GM23338 (cell line): ENCODE results near the gene PLXNA2. TPM values are rescaled to one million over a fixed set of nuclear protein-coding genes. Genes with fewer than 3 reads are reported as not detected.

Experiments used
- ATAC-seq: fragments of 200-7000 bp; cut with Tn5 transposase; 3 replicates; pipeline ENCODE4 v1.9.1; 2020
- DNase-seq: peaks from one replicate; pipeline ENCODE4 v3.0.0-alpha.2; 2015; ENCODE audit warnings: low spot score
- H2AFZ ChIP-seq: fragments of 200-600 bp; sonication (generic); 2 replicates; pipeline ENCODE4 v1.8.0; 2016; ENCODE audit warnings: antibody characterized with exemption, mild to moderate bottlenecking, moderate library complexity
- H3F3A ChIP-seq: fragments of 200-600 bp; sonication (generic); replicated peaks from 2 replicates; pipeline ENCODE4 v1.8.0; 2017; ENCODE audit warnings: antibody characterized with exemption, mixed run types, low read depth
- H3K27ac ChIP-seq: fragments of 200-600 bp; sonication (generic); 2 replicates; pipeline ENCODE4 v1.6.1; 2016; ENCODE audit warnings: low read depth
- H3K27me3 ChIP-seq: fragments of 200-600 bp; sonication (generic); 2 replicates; pipeline ENCODE4 v1.8.0; 2016; ENCODE audit warnings: mild to moderate bottlenecking, mixed run types, moderate library complexity; ENCODE audit not compliant: insufficient read depth
- H3K36me3 ChIP-seq: fragments of 200-600 bp; sonication (generic); 2 replicates; pipeline ENCODE4 v1.8.0; 2016; ENCODE audit warnings: mild to moderate bottlenecking; ENCODE audit not compliant: insufficient read depth
- H3K4me1 ChIP-seq: fragments of 200-600 bp; sonication (generic); 2 replicates; pipeline ENCODE4 v1.8.0; 2016; ENCODE audit warnings: mild to moderate bottlenecking, moderate library complexity; ENCODE audit not compliant: insufficient read depth
- H3K4me2 ChIP-seq: fragments of 200-600 bp; sonication (generic); 2 replicates; pipeline ENCODE4 v1.7.1; 2017; ENCODE audit warnings: mixed run types
- H3K4me3 ChIP-seq: fragments of 200-600 bp; sonication (generic); 2 replicates; pipeline ENCODE4 v1.6.1; 2016; ENCODE audit warnings: mixed run types
- H3K79me2 ChIP-seq: fragments of 200-600 bp; sonication (generic); replicated peaks from 2 replicates; pipeline ENCODE4 v1.8.0; 2017; ENCODE audit warnings: mild to moderate bottlenecking; ENCODE audit not compliant: insufficient read depth
- H3K9me2 ChIP-seq: fragments of 200-600 bp; sonication (generic); 2 replicates; pipeline ENCODE4 v1.8.0; 2017; ENCODE audit not compliant: insufficient read depth
- H4K20me1 ChIP-seq: fragments of 200-600 bp; sonication (generic); replicated peaks from 2 replicates; pipeline ENCODE4 v1.8.0; 2017; ENCODE audit warnings: mild to moderate bottlenecking; ENCODE audit not compliant: insufficient read depth
- H3K27ac Mint-ChIP-seq: 2 replicates; pipeline ENCODE4 v1.8.0; 2020; ENCODE audit warnings: inconsistent platforms, mild to moderate bottlenecking, moderate library complexity, mixed read lengths
- H3K27me3 Mint-ChIP-seq: 3 replicates; pipeline ENCODE4 v1.8.0; 2022; ENCODE audit warnings: low read depth, mild to moderate bottlenecking, moderate library complexity, mixed read lengths, inconsistent platforms; ENCODE audit not compliant: insufficient read depth, poor library complexity
- H3K36me3 Mint-ChIP-seq: 3 replicates; pipeline ENCODE4 v1.8.0; 2021; ENCODE audit warnings: low read depth, mild to moderate bottlenecking, inconsistent platforms, moderate library complexity, mixed read lengths
- H3K4me1 Mint-ChIP-seq: 3 replicates; pipeline ENCODE4 v1.8.0; 2020; ENCODE audit warnings: mild to moderate bottlenecking, inconsistent platforms, mixed read lengths
- H3K4me3 Mint-ChIP-seq: 3 replicates; pipeline ENCODE4 v1.8.0; 2021; ENCODE audit warnings: moderate library complexity, mild to moderate bottlenecking, inconsistent platforms, mixed read lengths
- H3K9me3 Mint-ChIP-seq: 3 replicates; pipeline ENCODE4 v1.8.0; 2020; ENCODE audit warnings: moderate library complexity, mild to moderate bottlenecking, inconsistent platforms, mixed read lengths
- CREB1 ChIP-seq: fragments of 250-450 bp; sonication (Bioruptor Pico); IDR thresholded peaks from 2 replicates; pipeline ENCODE4 v1.5.0; 2020; ENCODE audit warnings: low read depth, mild to moderate bottlenecking, moderate library complexity
- EZH2 ChIP-seq: fragments of 200-600 bp; sonication (generic); IDR thresholded peaks from one replicate; pipeline ENCODE4 v1.8.0; 2017; ENCODE audit warnings: antibody characterized with exemption, mild to moderate bottlenecking, low read depth; ENCODE audit not compliant: unreplicated experiment
- EZH2phosphoT487 ChIP-seq: fragments of 200-600 bp; sonication (generic); IDR thresholded peaks from one replicate; pipeline ENCODE4 v1.8.1; 2018; ENCODE audit warnings: antibody characterized with exemption; ENCODE audit not compliant: unreplicated experiment
- JUNB ChIP-seq: IDR thresholded peaks from one replicate; pipeline ENCODE4 v1.6.1; 2016; ENCODE audit warnings: antibody characterized with exemption; ENCODE audit not compliant: unreplicated experiment
- NANOG ChIP-seq: IDR thresholded peaks from 2 replicates; pipeline ENCODE4 v1.6.1; 2016; ENCODE audit warnings: antibody characterized with exemption, borderline replicate concordance
- POLR2AphosphoS5 ChIP-seq: IDR thresholded peaks from 2 replicates; pipeline ENCODE4 v1.6.1; 2016; ENCODE audit warnings: antibody characterized with exemption, low read depth
- STAT1 ChIP-seq: IDR thresholded peaks from one replicate; pipeline ENCODE4 v1.6.1; 2016; ENCODE audit warnings: antibody characterized with exemption; ENCODE audit not compliant: unreplicated experiment
- ZNF114 ChIP-seq: fragments of 250-450 bp; sonication (Bioruptor Pico); IDR thresholded peaks from 2 replicates; pipeline ENCODE4 v1.5.0; 2020; ENCODE audit warnings: mild to moderate bottlenecking, moderate library complexity
- ZNF331 ChIP-seq: fragments of 250-450 bp; sonication (Bioruptor Pico); IDR thresholded peaks from 2 replicates; pipeline ENCODE4 v1.5.0; 2020; ENCODE audit warnings: low read depth, mild to moderate bottlenecking, moderate library complexity
- polyA plus RNA-seq: library from polyadenylated mRNA; unstranded; fragments of >200 nt; fragmentation: Nextera tagmentation; extraction: Ambion mirVana; gene quantifications from 2 replicates; pipeline ENCODE4 v1.2.1, GENCODE V29; 2016
- total RNA-seq: library from RNA; depleted of rRNA; stranded (reverse); fragments of >200 nt; shearing (Covaris generic); gene quantifications from 2 replicates; pipeline ENCODE4 v1.2.3, GENCODE V29; 2014
- TF ChIP-seq, protein P1 (sequence below), 2 experiments: fragments of 200-600 bp in 1 of 2; sonication (generic) in 1 of 2; conservative IDR thresholded peaks; 2 replicates each; pipeline versions ENCODE4 v1.5.1 to v1.6.1; 2016 to 2017; ENCODE audit warnings: antibody characterized with exemption in 2 of 2, low read depth in 2 of 2, mild to moderate bottlenecking in 2 of 2, moderate library complexity in 1 of 2
- TF ChIP-seq, protein P2 (sequence below): fragments of 250-450 bp; sonication (Bioruptor Pico); IDR thresholded peaks from 2 replicates; pipeline ENCODE4 v1.5.0; 2020; ENCODE audit warnings: mild to moderate bottlenecking, moderate library complexity
- TF ChIP-seq, protein P3 (sequence below): IDR thresholded peaks from one replicate; pipeline ENCODE4 v1.6.1; 2018; ENCODE audit warnings: antibody characterized with exemption; ENCODE audit not compliant: unreplicated experiment
- TF ChIP-seq, protein P4 (sequence below): IDR thresholded peaks from 2 replicates; pipeline ENCODE4 v1.6.1; 2016; ENCODE audit warnings: antibody characterized with exemption

The PLXNA2 gene
- total and polyA plus RNA-seq, 2 experiments from 2014 or later: 0.40 to 1.8 TPM

DNA sequence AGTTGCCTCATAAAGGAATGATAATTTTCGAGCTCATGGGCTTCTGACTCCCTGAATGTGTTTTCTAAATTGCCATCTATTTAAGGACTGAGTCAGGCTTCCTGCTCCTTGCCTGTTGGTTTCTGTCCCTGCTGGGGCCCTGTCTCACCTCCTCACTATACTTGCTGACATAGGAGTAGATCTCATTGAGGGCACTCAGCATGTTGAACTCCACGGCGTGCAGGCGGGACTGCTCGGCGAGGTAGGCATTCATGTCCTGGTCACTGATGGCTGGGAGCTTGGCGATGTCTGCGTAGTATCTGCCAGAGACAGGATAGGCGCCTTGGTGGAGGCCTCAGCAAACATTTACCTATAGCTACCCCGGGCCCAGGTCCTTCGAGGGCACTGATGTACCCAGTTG is 216.3 kb downstream of the PLXNA2 start:
- Histone ChIP-seq H3K4me1 (no peaks in the 10 kb centered on the region), H3F3A (no peaks in the 10 kb centered on the region), H3K4me2 (no peak overlapping the region), H3K27ac (no peak overlapping the region), H3K36me3 (no peaks in the 10 kb centered on the region), H3K9me2 (peaks cover 5% of the 10 kb centered on the region), H4K20me1 (no peaks in the 10 kb centered on the region), H3K27me3 (no peaks in the 10 kb centered on the region), H3K4me3 (no peak overlapping the region), H3K79me2 (no peaks in the 10 kb centered on the region), H2AFZ (no peak overlapping the region)
- Mint-ChIP-seq H3K36me3 (no peaks in the 10 kb centered on the region), H3K4me3 (no peak overlapping the region), H3K27me3 (peaks cover 17% of the 10 kb centered on the region), H3K4me1 (peaks cover 12% of the 10 kb centered on the region), H3K27ac (no peak overlapping the region), H3K9me3 (no peaks in the 10 kb centered on the region; the same call in 2 of the 3 replicates)
- DNase-seq: no peak
- TF ChIP-seq JUNB (no peak), STAT1 (no peak), ZNF331 (CRISPR knock-in tag) (no peak), EZH2 (no peak), ZNF114 (CRISPR knock-in tag) (no peak), POLR2AphosphoS5 (no peak), EZH2phosphoT487 (no peak), CREB1 (CRISPR knock-in tag) (no peak), NANOG (no peak)
- TF ChIP-seq, protein P1, sequence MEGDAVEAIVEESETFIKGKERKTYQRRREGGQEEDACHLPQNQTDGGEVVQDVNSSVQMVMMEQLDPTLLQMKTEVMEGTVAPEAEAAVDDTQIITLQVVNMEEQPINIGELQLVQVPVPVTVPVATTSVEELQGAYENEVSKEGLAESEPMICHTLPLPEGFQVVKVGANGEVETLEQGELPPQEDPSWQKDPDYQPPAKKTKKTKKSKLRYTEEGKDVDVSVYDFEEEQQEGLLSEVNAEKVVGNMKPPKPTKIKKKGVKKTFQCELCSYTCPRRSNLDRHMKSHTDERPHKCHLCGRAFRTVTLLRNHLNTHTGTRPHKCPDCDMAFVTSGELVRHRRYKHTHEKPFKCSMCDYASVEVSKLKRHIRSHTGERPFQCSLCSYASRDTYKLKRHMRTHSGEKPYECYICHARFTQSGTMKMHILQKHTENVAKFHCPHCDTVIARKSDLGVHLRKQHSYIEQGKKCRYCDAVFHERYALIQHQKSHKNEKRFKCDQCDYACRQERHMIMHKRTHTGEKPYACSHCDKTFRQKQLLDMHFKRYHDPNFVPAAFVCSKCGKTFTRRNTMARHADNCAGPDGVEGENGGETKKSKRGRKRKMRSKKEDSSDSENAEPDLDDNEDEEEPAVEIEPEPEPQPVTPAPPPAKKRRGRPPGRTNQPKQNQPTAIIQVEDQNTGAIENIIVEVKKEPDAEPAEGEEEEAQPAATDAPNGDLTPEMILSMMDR (conservative IDR thresholded peaks at IDR 0.05; ENCODE audit: low read depth in 2 of 2): no peak
- TF ChIP-seq, protein P2, sequence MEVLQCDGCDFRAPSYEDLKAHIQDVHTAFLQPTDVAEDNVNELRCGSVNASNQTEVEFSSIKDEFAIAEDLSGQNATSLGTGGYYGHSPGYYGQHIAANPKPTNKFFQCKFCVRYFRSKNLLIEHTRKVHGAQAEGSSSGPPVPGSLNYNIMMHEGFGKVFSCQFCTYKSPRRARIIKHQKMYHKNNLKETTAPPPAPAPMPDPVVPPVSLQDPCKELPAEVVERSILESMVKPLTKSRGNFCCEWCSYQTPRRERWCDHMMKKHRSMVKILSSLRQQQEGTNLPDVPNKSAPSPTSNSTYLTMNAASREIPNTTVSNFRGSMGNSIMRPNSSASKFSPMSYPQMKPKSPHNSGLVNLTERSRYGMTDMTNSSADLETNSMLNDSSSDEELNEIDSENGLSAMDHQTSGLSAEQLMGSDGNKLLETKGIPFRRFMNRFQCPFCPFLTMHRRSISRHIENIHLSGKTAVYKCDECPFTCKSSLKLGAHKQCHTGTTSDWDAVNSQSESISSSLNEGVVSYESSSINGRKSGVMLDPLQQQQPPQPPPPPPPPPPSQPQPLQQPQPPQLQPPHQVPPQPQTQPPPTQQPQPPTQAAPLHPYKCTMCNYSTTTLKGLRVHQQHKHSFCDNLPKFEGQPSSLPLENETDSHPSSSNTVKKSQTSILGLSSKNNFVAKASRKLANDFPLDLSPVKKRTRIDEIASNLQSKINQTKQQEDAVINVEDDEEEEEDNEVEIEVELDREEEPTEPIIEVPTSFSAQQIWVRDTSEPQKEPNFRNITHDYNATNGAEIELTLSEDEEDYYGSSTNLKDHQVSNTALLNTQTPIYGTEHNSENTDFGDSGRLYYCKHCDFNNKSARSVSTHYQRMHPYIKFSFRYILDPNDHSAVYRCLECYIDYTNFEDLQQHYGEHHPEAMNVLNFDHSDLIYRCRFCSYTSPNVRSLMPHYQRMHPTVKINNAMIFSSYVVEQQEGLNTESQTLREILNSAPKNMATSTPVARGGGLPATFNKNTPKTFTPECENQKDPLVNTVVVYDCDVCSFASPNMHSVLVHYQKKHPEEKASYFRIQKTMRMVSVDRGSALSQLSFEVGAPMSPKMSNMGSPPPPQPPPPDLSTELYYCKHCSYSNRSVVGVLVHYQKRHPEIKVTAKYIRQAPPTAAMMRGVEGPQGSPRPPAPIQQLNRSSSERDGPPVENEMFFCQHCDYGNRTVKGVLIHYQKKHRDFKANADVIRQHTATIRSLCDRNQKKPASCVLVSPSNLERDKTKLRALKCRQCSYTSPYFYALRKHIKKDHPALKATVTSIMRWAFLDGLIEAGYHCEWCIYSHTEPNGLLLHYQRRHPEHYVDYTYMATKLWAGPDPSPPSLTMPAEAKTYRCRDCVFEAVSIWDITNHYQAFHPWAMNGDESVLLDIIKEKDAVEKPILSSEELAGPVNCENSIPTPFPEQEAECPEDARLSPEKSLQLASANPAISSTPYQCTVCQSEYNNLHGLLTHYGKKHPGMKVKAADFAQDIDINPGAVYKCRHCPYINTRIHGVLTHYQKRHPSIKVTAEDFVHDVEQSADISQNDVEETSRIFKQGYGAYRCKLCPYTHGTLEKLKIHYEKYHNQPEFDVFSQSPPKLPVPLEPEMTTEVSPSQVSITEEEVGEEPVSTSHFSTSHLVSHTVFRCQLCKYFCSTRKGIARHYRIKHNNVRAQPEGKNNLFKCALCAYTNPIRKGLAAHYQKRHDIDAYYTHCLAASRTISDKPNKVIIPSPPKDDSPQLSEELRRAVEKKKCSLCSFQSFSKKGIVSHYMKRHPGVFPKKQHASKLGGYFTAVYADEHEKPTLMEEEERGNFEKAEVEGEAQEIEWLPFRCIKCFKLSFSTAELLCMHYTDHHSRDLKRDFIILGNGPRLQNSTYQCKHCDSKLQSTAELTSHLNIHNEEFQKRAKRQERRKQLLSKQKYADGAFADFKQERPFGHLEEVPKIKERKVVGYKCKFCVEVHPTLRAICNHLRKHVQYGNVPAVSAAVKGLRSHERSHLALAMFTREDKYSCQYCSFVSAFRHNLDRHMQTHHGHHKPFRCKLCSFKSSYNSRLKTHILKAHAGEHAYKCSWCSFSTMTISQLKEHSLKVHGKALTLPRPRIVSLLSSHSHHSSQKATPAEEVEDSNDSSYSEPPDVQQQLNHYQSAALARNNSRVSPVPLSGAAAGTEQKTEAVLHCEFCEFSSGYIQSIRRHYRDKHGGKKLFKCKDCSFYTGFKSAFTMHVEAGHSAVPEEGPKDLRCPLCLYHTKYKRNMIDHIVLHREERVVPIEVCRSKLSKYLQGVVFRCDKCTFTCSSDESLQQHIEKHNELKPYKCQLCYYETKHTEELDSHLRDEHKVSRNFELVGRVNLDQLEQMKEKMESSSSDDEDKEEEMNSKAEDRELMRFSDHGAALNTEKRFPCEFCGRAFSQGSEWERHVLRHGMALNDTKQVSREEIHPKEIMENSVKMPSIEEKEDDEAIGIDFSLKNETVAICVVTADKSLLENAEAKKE: no peak
- TF ChIP-seq, protein P3, sequence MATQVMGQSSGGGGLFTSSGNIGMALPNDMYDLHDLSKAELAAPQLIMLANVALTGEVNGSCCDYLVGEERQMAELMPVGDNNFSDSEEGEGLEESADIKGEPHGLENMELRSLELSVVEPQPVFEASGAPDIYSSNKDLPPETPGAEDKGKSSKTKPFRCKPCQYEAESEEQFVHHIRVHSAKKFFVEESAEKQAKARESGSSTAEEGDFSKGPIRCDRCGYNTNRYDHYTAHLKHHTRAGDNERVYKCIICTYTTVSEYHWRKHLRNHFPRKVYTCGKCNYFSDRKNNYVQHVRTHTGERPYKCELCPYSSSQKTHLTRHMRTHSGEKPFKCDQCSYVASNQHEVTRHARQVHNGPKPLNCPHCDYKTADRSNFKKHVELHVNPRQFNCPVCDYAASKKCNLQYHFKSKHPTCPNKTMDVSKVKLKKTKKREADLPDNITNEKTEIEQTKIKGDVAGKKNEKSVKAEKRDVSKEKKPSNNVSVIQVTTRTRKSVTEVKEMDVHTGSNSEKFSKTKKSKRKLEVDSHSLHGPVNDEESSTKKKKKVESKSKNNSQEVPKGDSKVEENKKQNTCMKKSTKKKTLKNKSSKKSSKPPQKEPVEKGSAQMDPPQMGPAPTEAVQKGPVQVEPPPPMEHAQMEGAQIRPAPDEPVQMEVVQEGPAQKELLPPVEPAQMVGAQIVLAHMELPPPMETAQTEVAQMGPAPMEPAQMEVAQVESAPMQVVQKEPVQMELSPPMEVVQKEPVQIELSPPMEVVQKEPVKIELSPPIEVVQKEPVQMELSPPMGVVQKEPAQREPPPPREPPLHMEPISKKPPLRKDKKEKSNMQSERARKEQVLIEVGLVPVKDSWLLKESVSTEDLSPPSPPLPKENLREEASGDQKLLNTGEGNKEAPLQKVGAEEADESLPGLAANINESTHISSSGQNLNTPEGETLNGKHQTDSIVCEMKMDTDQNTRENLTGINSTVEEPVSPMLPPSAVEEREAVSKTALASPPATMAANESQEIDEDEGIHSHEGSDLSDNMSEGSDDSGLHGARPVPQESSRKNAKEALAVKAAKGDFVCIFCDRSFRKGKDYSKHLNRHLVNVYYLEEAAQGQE: no peak
- TF ChIP-seq, protein P4, sequence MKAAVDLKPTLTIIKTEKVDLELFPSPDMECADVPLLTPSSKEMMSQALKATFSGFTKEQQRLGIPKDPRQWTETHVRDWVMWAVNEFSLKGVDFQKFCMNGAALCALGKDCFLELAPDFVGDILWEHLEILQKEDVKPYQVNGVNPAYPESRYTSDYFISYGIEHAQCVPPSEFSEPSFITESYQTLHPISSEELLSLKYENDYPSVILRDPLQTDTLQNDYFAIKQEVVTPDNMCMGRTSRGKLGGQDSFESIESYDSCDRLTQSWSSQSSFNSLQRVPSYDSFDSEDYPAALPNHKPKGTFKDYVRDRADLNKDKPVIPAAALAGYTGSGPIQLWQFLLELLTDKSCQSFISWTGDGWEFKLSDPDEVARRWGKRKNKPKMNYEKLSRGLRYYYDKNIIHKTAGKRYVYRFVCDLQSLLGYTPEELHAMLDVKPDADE: no peak
- ATAC-seq: no peak
